ENCODE results near the gene GRIK1. TPM values are rescaled to one million over a fixed set of nuclear protein-coding genes. Genes with fewer than 3 reads are reported as not detected.

GRIK1 gene
- not detected for total RNA-seq

DNA sequence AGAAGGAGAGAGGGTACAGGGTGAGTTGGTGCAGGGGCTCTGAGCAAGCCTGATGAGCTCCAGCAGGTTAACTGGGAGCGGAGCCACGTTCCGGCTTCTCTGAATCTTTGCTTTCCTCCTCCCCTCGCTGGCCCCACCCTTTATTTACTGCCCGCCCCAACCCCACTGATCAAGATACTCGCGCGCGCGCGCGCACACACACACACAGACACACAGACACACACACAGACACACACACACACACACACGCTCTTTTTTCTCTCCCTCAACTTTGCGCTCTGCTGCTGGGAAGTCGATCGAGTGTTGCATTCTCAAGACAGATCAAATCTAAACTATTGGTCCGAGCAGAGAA, at the start of gene GRIK1:
Gene GRIK1 (minus strand): TSS at position 73 of the 352 bp plus-strand sequence.
- intact Hi-C loops (cut with micrococcal nuclease) = no loop called here
- Mint-ChIP-seq H3K9me3 (no peaks in the 10 kb centered on the region), H3K4me3 (no peak within 1 kb of the TSS), H3K36me3 (ENCODE audit: low read depth) (no peaks in the 10 kb centered on the region), H3K27me3 (peaks cover 43% of the 10 kb centered on the region), H3K27ac (no peak within 1 kb of the TSS), H3K4me1 (ENCODE audit: low read depth) (peaks cover 4% of the 10 kb centered on the region)
- ChIA-PET POLR2A (no interaction called here), CTCF (no interaction called here)
- DNase-seq (no peak), ATAC-seq (no peak)
- TF ChIP-seq, protein P1, sequence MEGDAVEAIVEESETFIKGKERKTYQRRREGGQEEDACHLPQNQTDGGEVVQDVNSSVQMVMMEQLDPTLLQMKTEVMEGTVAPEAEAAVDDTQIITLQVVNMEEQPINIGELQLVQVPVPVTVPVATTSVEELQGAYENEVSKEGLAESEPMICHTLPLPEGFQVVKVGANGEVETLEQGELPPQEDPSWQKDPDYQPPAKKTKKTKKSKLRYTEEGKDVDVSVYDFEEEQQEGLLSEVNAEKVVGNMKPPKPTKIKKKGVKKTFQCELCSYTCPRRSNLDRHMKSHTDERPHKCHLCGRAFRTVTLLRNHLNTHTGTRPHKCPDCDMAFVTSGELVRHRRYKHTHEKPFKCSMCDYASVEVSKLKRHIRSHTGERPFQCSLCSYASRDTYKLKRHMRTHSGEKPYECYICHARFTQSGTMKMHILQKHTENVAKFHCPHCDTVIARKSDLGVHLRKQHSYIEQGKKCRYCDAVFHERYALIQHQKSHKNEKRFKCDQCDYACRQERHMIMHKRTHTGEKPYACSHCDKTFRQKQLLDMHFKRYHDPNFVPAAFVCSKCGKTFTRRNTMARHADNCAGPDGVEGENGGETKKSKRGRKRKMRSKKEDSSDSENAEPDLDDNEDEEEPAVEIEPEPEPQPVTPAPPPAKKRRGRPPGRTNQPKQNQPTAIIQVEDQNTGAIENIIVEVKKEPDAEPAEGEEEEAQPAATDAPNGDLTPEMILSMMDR (IDR thresholded peaks at IDR 0.05) = no peak

DNA sequence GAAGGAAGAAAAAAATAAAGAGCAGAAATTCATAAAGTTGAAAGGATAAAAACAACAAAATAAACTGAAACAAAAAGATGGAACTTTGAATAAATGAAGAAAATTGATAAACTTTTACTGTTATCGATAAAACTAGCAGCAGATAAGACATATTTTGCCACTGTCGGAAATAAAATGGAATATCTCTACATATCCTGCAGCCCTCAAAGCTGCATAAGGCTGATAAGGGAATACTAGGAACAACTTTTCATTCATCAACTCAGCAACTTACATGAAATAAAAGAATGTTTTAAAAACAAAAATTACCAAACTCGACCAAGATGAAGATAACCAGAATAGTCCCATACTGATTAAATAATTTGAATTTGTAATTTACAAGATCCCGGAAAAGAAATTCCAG, 48.0 kb upstream of the GRIK1 start:
- CTCF ChIA-PET = no interaction called here
- TF ChIP-seq, protein P1 (IDR thresholded peaks at IDR 0.05) = no peak
- Mint-ChIP-seq H3K27me3 (no peaks in the 10 kb centered on the region), H3K27ac (no peak overlapping the region), H3K36me3 (ENCODE audit: low read depth) (no peaks in the 10 kb centered on the region), H3K9me3 (peaks cover 2% of the 10 kb centered on the region), H3K4me1 (ENCODE audit: low read depth) (no peaks in the 10 kb centered on the region), H3K4me3 (no peak overlapping the region)
- intact Hi-C loops (cut with micrococcal nuclease) = no loop called here
- ATAC-seq (no peak), DNase-seq (no peak)
- POLR2A ChIA-PET = no interaction called here

DNA sequence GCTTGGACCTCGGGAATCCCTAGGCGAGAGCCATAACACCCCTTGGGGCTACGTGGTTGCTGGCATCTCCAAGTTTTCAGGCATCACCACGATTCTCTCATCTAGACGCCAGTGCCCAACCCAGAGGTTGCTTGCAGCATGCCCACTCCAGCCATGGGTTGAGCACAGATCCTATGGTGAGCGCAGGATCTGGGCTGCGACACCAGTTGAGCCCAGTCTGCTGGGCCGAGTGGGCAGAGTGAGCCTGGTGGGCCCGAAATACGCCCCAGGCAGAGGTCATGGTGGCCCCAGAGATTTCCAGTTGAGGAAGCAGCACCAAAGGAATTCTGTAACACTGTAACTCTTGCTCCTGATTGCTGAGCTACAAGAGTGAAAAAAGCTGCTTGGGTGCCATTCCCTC, 46.1 kb upstream of the GRIK1 start:
- no peaks in the 10 kb centered on the region for H3K36me3 Mint-ChIP-seq (ENCODE audit: low read depth)
- H3K27ac Mint-ChIP-seq = no peak overlapping the region

DNA sequence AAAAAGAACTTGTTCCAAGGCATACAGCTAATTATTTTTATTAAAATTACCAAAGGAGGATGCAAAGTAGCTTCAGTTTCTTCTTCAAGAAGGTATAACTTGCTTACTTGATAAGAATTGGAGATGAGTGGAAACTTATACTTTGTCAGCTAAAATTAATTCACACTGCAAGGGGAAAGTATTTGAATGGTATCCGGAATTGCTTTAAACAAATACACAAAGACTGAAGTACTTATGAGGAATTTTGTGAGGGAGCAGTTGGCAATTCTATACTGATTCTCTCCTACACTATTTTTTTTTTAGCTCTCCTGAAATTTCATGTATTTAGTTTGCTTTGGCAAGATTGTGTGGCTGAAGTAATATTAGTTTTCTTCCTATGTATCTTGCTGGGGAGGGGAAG, 39.2 kb upstream of the GRIK1 start:
- no peaks in the 10 kb centered on the region for H3K36me3 Mint-ChIP-seq (ENCODE audit: low read depth)
- H3K27ac Mint-ChIP-seq = no peak overlapping the region
- POLR2A ChIA-PET = no interaction called here
- DNase-seq (no peak), ATAC-seq (no peak)
- H3K4me3 Mint-ChIP-seq = no peak overlapping the region
- TF ChIP-seq, protein P1 (IDR thresholded peaks at IDR 0.05) = no peak
- intact Hi-C loops (cut with micrococcal nuclease) = no loop called here
- no peaks in the 10 kb centered on the region for H3K27me3 Mint-ChIP-seq
- CTCF ChIA-PET = no interaction called here
- H3K9me3 Mint-ChIP-seq = no peaks in the 10 kb centered on the region
- H3K4me1 Mint-ChIP-seq (ENCODE audit: low read depth) = no peaks in the 10 kb centered on the region

More for the DNA sequence above, 46.1 kb upstream of the GRIK1 start:
- ChIA-PET POLR2A (no interaction called here), CTCF (no interaction called here)
- no peaks in the 10 kb centered on the region for H3K27me3 Mint-ChIP-seq
- ATAC-seq = no peak
- TF ChIP-seq, protein P1 (IDR thresholded peaks at IDR 0.05) = no peak
- no peak for DNase-seq
- H3K4me3 Mint-ChIP-seq = no peak overlapping the region
- H3K9me3 Mint-ChIP-seq = peaks cover 2% of the 10 kb centered on the region
- H3K4me1 Mint-ChIP-seq (ENCODE audit: low read depth) = no peaks in the 10 kb centered on the region
- intact Hi-C loops (cut with micrococcal nuclease) = no loop called here

DNA sequence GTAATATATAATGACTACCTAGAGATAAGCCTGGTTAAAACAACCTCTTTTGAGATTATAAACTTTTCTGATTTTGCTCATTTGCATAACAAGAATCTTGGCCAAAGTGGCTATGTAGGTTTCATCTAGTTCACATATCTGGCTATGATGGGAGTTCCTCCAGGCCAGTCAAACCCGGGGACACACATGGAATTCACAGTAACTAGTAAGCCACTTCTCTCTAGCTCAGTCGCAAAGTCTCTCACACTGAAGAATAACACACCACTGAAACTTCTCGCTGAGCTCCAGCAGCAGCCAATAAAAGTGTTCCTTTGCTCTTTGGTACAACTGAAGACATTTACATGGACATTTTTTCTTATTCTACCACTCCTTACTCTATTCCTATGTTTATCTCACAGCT, 36.0 kb upstream of the GRIK1 start:
- DNase-seq (no peak), ATAC-seq (no peak)
- no peaks in the 10 kb centered on the region for H3K36me3 Mint-ChIP-seq (ENCODE audit: low read depth)
- H3K4me3 Mint-ChIP-seq = no peak overlapping the region
- no peaks in the 10 kb centered on the region for H3K27me3 Mint-ChIP-seq
- TF ChIP-seq, protein P1 (IDR thresholded peaks at IDR 0.05) = no peak
- ChIA-PET POLR2A (no interaction called here), CTCF (no interaction called here)
- no peak overlapping the region for H3K27ac Mint-ChIP-seq
- H3K4me1 Mint-ChIP-seq (ENCODE audit: low read depth) = no peaks in the 10 kb centered on the region
- H3K9me3 Mint-ChIP-seq = peaks cover 2% of the 10 kb centered on the region
- intact Hi-C loops (cut with micrococcal nuclease) = no loop called here
